HTR-8/SVneo (cell line): ENCODE data around the gene GOLGA6L26.
"Not testable (repeated sequence)": the region's sequence is repeated elsewhere in the genome, so short reads cannot be mapped to it uniquely, and the experiment has no call there.

Experiments used
- DNase-seq: peaks from one replicate; pipeline ENCODE4 v3.0.0; 2011; ENCODE audit warnings: low spot score, mixed read lengths; ENCODE audit not compliant: insufficient read length
- FAIRE-seq: peaks from 2 replicates; lab custom pipeline; 2011; peaks lifted over from hg19 to GRCh38; lab: Jason Lieb, UNC

Gene GOLGA6L26, protein sequence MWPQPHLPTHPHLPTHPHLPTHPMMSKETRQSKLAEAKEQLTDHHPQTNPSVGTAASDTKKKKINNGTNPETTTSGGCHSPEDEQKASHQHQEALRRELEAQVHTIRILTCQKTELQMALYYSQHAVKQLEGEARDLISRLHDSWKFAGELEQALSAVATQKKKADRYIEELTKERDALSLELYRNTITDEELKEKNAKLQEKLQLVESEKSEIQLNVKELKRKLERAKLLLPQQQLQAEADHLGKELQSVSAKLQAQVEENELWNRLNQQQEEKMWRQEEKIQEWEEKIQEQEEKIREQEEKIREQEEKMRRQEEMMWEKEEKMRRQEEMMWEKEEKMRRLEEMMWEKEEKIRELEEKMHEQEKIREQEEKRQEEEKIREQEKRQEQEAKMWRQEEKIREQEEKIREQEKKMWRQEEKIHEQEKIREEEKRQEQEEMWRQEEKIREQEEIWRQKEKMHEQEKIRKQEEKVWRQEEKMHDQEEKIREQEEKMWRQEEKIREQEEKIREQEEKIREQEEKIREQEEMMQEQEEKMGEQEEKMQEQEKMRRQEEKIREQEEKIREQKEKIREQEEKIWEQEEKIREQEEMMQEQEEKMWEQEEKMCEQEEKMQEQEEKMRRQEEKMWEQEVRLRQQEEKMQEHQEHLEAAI

DNA sequence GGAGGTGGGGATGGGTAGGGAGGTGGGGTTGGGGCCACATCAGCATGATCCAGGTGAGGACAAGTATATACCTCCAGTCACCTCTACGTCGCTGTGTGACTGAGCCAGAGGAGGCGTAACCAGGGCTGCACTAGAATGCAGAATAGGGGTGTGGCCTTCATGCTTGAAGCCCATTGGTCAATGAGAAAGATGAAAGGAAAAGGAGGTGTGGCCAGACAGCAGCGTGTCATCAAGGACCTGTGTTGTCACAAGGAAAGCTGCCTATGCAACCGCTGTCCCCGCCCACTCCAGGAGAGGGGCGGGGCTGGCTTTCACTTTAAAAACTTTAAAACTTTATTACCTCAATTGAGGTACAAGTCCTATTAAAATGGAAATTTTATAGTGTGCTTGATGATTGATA is at the start of gene GOLGA6L26:
GOLGA6L26 (minus strand) TSS at position 101 of the 400 bp plus-strand sequence; CDS start at position 40, 61 bp downstream.
- not testable (repeated sequence) for FAIRE-seq, DNase-seq

DNA sequence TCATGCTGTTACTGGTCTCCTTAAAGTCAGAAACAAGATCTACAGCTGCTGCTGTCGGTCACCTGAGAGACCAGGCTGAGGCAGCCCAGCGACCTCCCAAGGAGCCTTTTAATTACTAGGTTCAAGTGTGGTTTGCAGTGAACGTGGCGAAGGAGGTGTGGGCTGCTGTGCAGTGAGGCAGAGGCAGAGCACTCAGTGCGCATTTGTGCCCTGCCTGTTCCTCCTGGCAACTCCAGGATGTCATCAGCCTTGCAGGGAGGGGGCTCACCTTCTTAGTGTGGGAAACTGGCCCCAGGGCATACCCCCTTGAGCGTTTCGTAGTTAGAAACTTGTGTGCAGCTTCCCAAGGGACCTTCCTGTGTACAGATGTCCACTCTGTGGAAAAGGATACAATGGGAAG is 47.2 kb upstream of the GOLGA6L26 start:
- not testable (repeated sequence) for FAIRE-seq, DNase-seq

DNA sequence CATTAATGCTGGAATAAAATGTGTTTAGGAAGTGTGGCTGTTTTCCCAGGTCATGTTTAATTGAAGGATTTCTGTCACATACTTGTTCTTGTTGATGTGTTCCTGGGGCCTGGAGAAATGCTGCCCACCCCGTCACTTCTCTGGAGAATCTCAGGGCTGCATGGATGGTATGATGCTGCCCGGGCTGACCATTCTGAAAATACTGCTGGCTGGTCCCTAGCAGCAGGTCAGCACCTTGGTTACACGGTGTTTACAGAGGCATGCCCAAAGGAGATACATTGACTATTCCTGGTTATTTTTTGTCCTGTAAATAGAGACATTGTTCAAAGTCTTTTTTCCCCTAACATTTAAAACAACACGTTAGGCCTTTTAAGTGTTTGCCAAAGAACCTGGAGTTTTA is 46.7 kb upstream of the GOLGA6L26 start:
- FAIRE-seq, DNase-seq: not testable (repeated sequence)

DNA sequence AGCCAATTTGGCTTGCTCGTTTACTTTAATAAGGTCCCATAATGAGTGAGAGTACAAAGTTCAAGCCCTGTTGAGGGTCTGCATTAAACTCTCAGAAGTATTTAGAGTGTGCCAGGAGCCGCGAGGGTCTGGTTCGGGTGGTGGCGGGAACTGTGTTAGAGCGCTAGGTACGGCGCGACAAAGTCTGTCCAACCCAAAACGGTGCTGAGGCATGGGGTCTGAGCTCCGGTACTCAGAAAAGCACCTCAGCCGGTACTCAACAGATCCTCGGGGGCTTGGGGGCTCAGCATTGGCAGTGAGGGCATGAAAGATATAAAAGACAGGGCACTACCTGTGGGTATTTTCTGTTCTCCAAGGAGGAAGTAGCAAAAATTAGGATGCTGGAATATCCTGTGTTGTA is 45.0 kb upstream of the GOLGA6L26 start:
- FAIRE-seq, DNase-seq: not testable (repeated sequence)

DNA sequence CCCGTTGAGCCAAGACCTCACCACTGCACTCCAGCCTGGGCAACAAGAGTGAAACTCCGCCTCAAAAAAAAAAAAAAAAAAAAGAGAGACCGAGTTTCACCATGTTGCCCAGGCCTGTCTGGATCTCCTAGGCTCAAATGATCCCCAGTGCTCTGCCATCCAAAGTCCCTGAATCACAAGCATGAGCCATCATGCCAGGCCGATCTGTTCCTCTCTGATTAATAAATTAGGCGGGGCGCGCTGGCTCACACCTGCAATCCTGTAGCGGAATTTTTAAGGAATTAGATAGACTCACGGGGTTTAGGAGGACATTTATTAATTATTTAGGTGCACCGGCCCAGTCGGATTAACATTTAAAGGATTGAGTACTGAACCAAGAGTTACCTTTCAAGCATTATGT is 40.2 kb upstream of the GOLGA6L26 start:
- FAIRE-seq, DNase-seq: not testable (repeated sequence)

DNA sequence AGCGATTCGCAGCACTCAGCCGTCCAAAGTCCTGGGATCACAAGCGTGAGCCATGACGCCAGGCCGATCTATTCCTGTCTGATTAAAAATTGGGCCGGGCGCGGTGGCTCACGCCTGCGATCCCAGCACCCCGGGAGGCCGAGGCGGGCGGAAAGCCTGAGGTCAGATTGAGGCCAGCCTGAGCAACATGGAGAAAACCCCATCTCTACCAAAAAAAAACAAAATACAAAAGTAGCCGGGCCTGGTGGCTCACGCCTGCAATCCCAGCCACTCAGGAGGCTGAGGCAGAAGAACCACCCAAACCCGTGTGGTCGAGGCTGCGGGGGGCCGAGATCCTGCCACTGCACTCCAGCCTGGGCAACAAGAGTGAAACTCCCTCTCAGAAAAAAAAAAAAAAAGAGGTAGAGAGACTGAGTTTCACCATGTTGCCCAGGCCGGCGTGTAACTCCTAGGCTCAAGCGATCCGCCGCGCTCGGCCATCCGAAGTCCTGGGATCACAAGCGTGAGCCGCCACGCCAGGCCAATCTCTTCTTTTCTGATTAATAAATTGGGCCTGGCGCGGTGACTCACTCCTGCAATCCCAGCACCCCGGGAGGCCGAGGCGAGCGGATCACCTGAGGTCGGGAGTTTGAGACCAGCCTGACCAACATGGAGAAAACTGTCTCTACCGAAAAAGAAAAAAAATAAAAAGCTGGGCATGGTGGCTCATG is 39.0 kb upstream of the GOLGA6L26 start:
- not testable (repeated sequence) for DNase-seq, FAIRE-seq

DNA sequence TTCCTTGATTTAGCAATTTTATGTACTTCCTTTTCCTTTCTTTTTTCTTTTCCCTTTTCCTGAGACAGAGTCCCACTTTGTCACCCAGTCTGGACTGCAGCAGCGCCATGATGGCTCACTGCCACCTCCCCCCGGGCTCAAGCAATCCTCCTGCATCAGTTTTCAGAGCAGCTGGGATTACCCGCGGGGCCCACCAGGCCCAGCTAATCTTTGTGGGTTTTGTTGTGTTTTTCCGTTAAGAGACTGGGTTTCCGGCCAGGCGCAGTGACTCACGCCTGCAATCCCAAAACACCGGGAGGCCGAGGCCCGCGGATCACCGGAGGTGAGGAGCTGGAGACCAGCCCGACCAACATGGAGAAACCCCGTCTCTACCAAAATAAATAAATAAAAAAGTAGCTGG is 38.3 kb upstream of the GOLGA6L26 start:
- DNase-seq = no peak
- FAIRE-seq = no peak

DNA sequence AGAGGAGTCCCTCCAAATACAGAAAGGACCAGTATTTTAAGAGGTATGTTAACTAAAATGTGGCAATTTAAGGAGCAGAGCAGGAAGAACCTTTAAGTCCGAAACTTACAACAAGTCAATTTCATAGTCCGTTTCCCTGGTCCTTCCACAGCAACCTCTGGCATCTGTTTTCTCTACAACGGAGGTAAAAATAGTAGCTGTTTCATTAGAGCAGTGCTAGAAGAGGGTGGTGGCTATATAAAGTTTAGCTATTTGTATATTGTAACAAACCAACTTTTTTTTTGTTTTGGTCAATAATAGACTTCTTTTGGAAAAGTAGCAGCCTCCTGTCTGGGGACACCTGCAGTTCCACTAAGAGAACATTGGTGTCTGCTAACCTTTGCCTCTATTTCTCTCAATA is 37.9 kb upstream of the GOLGA6L26 start:
- not testable (repeated sequence) for FAIRE-seq, DNase-seq

DNA sequence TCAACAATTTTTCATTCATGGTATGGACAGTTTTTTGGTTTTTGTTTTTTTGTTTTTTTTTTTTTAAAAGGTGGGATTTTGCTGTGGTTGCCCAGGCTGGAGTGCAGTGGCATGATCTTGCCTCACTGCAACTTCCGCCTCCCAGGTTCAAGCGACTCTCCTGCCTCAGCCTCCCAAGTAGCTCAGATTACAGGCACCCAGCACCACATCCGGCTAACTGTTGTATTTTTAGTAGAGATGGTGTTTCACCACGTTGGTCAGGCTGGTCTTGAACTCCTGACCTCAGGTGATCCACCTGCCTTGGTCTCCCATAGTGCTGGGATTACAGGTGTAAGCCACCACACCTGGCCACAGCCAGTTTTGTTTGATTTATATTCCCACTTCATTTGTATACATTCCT is 37.1 kb upstream of the GOLGA6L26 start:
- not testable (repeated sequence) for FAIRE-seq, DNase-seq

DNA sequence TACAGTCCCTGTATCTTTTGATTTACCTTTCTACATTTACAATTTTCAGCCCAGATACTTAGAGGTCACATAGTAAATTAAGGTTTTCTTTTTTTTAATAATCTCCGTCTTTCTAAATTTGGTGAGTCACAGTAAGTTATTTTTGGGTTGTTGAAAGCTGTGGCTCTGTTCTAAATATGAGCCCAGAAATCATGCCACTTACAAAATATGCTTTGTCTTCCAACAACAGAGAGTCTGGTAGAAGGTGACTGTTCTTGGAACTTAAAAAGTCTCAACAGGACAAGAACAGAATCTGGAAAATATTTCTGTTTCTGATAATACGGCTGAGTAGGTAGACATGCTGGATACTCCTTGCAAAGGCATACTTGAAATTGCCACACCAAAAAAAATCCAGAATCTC is 36.6 kb upstream of the GOLGA6L26 start:
- no peak for DNase-seq
- no peak for FAIRE-seq

DNA sequence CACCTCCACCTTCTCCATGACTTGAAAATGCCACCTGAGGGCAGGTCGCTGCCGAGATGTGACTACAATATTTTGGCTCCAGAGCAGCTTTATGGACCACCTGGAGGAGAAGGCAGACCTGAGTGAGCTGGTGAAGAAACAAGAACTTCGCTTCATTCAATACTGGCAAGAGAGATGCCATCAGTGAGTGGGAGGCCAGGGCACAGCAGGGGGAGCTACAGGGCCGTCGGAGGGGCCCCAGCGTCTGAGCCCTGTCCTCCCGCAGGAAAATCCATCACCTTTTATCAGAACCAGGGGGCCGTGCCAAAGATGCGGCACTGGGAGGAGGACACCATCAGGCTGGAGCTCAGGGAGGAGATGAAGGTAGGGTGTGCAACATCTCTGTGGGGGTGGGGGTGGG is 30.3 kb upstream of the GOLGA6L26 start:
- not testable (repeated sequence) for DNase-seq, FAIRE-seq

DNA sequence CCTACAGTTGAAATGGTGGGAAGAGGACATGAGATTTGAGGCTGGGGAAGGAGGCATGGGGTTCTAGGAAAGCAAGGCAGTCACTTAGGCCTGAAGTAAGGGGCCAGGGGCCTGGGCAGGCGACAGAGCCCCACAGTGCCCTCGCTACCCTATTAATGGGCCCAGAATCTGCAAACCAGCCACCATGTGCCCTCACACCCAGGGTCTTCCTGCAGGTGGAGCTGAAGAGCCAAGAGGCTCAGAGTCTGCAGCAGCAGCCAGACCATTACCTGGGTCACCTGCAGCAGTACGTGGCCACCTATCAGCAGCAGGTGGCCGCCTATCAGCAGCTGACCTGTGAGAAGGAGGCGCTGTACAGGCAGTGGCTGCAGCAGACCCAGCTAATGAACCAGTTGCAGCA is 28.6 kb upstream of the GOLGA6L26 start:
- not testable (repeated sequence) for DNase-seq, FAIRE-seq

DNA sequence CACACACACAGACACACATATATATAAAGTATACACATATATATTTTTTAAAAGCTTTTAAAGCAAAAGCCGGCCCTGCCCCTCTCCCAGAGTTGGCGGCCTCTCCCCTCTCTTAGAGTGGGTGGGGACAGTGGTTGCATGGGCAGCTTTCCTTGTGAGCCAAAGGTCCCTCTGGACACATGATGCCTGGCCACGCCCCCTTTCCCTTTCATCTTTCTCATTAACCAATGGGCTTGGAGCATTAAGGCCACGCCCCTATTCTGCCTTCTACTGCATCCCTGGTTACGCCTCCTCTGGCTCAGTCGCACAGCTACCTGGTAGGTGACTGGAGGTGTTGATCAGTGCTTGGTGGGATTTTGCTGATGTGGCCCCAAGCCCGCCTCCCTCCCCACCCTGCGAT is 20.5 kb upstream of the GOLGA6L26 start, which contains the start of gene GOLGA8S:
GOLGA8S (plus strand) TSS at position 301 of the 400 bp plus-strand sequence; CDS start at position 363, 62 bp downstream.
- FAIRE-seq, DNase-seq: not testable (repeated sequence)

DNA sequence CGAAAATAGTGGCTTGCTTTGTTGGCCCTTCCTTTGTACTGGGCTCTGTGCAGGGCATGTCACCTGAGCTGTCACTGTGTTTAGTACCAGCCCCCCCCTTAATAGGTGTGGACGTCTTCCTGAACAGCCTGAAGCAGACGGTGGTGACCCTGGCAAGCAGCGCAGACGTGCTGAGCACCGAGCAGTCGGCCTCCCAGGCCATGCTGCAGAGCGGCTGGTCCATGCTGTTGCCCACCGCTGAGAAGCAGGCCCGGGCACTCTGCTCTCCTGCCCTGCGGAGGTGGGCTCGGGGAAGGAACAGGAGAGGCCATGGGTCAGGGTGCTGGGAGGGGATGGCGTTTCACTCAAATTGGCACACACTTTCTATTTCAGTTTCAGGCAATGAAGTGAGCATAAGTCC is 22.8 kb downstream of the GOLGA6L26 start:
- not testable (repeated sequence) for DNase-seq, FAIRE-seq

DNA sequence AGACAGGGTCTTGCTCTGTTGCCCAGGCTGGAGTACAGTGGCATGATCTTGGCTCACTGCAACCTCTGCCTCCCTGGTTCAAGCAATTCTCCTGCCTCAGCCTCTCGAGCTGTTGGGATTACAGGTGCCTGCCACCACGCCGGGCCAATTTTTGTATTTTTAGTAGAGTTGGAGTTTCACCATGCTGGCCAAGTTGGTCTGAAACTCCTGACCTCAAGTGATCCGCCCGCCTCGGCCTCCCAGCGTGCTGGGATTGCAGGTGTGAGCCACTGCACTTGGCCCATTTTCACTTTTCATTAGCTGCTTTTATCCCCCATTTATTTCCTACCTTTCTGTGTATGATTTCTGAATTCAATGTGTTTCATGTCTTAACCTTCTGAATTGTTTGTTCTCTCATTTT is 28.1 kb downstream of the GOLGA6L26 start:
- not testable (repeated sequence) for FAIRE-seq, DNase-seq

DNA sequence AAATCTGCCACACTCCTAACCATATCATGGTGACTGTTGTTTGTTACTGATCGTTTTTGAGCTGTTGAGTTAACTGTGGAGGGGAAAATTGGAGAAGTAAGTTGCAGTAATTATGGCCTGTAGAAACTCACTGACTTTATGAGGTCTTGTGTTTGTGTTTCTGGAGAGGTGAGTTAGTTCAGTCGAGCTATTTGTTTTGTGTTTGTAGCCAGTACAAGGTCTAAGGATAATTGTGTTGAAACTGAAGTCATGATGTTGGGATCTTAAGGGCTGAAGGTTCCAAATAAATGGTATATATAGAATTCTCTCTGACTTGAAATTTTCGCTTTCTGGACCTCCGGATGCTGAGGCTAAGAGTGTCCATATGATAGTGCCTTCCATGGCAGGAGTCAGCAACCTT is 29.2 kb downstream of the GOLGA6L26 start:
- FAIRE-seq, DNase-seq: not testable (repeated sequence)

DNA sequence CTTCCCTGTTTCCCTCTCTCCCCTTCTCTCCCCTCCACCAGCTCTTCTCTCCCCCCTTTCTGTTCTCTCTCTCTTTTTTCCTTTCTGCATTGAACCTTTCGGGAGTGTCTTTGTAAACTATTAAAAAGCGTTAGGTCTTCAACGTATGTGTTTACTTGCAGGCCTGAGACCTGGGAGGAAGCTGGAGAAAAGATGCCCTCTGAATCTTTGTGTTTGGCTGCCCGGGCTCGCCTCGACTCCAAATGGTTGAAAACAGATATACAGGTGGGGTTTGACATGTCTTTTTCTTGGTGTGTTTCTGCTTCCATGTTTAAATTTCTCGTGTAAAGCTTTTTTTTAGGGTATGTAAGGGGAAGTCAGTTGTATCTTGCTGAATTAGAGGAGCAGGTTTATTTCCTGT is 29.7 kb downstream of the GOLGA6L26 start:
- not testable (repeated sequence) for DNase-seq, FAIRE-seq

DNA sequence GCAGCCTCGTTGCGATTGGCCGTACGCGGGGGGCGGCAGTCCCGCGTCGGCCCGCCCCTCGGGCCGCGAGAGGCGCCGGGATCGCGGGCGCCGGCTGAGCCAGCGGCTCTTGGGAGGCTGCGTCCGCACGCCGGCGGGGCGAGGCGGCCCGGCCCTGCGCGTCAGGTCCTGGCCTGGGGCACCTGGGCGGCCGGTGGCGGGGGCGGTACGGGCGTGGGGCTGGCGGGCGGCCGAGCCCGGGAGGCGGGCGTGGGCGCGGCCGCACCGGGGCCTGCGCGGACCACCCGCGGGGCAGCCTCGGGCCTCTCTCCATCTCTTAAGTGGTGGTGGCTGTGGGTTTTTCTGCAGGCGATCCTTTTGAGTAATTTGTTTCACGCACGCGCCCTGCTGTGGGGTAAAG is 30.3 kb downstream of the GOLGA6L26 start:
- DNase-seq = not testable (repeated sequence)

DNA sequence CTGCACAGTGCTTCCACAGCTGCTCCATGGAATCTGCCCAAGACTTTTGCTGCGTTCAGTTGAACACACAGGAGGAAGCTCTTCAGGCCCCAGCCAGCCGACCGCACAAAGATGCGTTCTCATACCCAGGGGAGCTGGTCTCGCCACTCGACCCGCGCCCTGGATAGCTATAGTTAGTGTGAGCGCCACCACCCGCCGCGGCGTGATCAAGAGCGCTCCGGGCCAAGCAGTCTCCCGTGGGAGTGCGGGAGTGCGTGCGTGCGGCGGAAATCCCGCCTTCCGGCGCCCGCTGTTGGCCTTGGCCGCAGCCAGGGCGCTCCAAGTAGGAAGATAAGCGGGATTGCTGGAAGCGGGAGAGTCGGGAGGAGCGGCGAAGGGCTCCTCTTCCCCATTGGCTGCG is 30.8 kb downstream of the GOLGA6L26 start:
- FAIRE-seq, DNase-seq: not testable (repeated sequence)

More for the DNA sequence above, 30.3 kb downstream of the GOLGA6L26 start:
- not testable (repeated sequence) for FAIRE-seq
